B cell (primary cell): ENCODE results near the gene WFDC1. TPM values are rescaled to one million over a fixed set of nuclear protein-coding genes. Genes with fewer than 3 reads are reported as not detected.

Experiments
- ATAC-seq: fragments of 200-7000 bp; cut with Tn5 transposase; one replicate; pipeline ENCODE4 v1.10.0; 2021; ENCODE audit warnings: low read depth, mild to moderate bottlenecking, moderate number of reproducible peaks, moderate library complexity
- CTCF ChIA-PET: fragments of 350-600 bp; sonication (Branson Sonifier 250); formaldehyde crosslinking; loops from one replicate; lab custom pipeline; 2021; ENCODE audit warnings: antibody characterized with exemption, inconsistent platforms; lab: Charles Lee
- POLR2A ChIA-PET: fragments of 350-600 bp; sonication (Branson Sonifier 250); formaldehyde crosslinking; loops from one replicate; lab custom pipeline; 2021; ENCODE audit warnings: antibody characterized with exemption; lab: Charles Lee
- DNase-seq: peaks from one replicate; pipeline ENCODE4 v3.0.0; 2013
- H2AFZ ChIP-seq: 2 replicates; pipeline ENCODE4 v1.6.1; 2012; ENCODE audit warnings: mild to moderate bottlenecking, low read depth, low read length; ENCODE audit not compliant: insufficient read depth, poor library complexity, severe bottlenecking
- H3K27ac ChIP-seq, 2 donors: 1 replicate in 1 of 2; 2 replicates in 1 of 2; pipeline ENCODE4 v1.5.1; 2012 to 2013; ENCODE audit warnings: low read length in 2 of 2, mild to moderate bottlenecking in 2 of 2, moderate library complexity in 1 of 2
- H3K27me3 ChIP-seq, 4 experiments: fragments of 200-600 bp in 1 of 4; sonication (generic) in 1 of 4; replicated peaks in 1 of 4; 1 replicate in 2 of 4; 2 replicates in 2 of 4; pipeline versions ENCODE4 v1.6.1 to v1.7.0; 2013 to 2016; ENCODE audit warnings: low read length in 3 of 4, mild to moderate bottlenecking in 2 of 4, mixed read lengths in 1 of 4, moderate library complexity in 1 of 4; ENCODE audit not compliant: insufficient read depth in 4 of 4, control insufficient read depth in 3 of 4; ENCODE audit errors: control extremely low read depth in 1 of 4
- H3K36me3 ChIP-seq, 2 experiments: replicated peaks in 1 of 2; 1 replicate in 1 of 2; 2 replicates in 1 of 2; pipeline versions ENCODE4 v1.6.1 to v1.7.1; 2013; ENCODE audit warnings: low read length in 1 of 2; ENCODE audit not compliant: insufficient read depth in 2 of 2, control insufficient read depth in 1 of 2; ENCODE audit errors: control extremely low read depth in 1 of 2, extremely low read depth in 1 of 2
- H3K4me1 ChIP-seq, 2 donors: fragments of 200-600 bp in 1 of 2; sonication (generic) in 1 of 2; 1 replicate in 1 of 2; 2 replicates in 1 of 2; pipeline versions ENCODE4 v1.5.1 to v1.6.1; 2013 to 2017; ENCODE audit warnings: low read length in 2 of 2; ENCODE audit not compliant: control insufficient read depth in 2 of 2, insufficient read depth in 2 of 2
- H3K4me2 ChIP-seq: replicated peaks from 2 replicates; pipeline ENCODE3; 2012; ENCODE audit warnings: mild to moderate bottlenecking, low read depth, low read length; ENCODE audit not compliant: poor library complexity, severe bottlenecking
- H3K4me3 ChIP-seq, 5 experiments: fragments of 200-600 bp in 1 of 5; sonication (generic) in 1 of 5; 1 replicate in 3 of 5; 2 replicates in 2 of 5; pipeline versions ENCODE4 v1.5.1 to v1.7.0; 2011 to 2016; ENCODE audit warnings: low read length in 4 of 5, mild to moderate bottlenecking in 4 of 5, low read depth in 2 of 5, control low read depth in 1 of 5, moderate library complexity in 1 of 5; ENCODE audit not compliant: insufficient read depth in 1 of 5; ENCODE audit errors: control extremely low read depth in 1 of 5, extremely low read depth in 1 of 5
- H3K79me2 ChIP-seq: fragments of 200-600 bp; sonication (generic); one replicate; pipeline ENCODE4 v1.6.0; 2016; ENCODE audit warnings: low read length; ENCODE audit not compliant: control insufficient read depth, insufficient read depth
- H3K9ac ChIP-seq: fragments of 200-600 bp; sonication (generic); 2 replicates; pipeline ENCODE4 v1.6.1; 2017; ENCODE audit warnings: mild to moderate bottlenecking, low read length, moderate library complexity
- H3K9me3 ChIP-seq, 3 donors: one replicate each; pipeline versions ENCODE4 v1.6.1 to v1.7.1; 2013; ENCODE audit warnings: low read length in 2 of 3; ENCODE audit not compliant: control insufficient read depth in 2 of 3, insufficient read depth in 1 of 3; ENCODE audit errors: control extremely low read depth in 1 of 3
- H4K20me1 ChIP-seq: 2 replicates; pipeline ENCODE4 v1.6.0; 2012; ENCODE audit warnings: mild to moderate bottlenecking, low read length; ENCODE audit not compliant: insufficient read depth, control insufficient read depth, poor library complexity, severe bottlenecking
- H3K27ac Mint-ChIP-seq: one replicate; pipeline ENCODE4 v1.8.0; 2021; ENCODE audit warnings: mixed read lengths
- H3K27me3 Mint-ChIP-seq: one replicate; pipeline ENCODE4 v1.8.0; 2021; ENCODE audit warnings: mixed read lengths
- H3K4me1 Mint-ChIP-seq: one replicate; pipeline ENCODE4 v1.8.0; 2021; ENCODE audit warnings: mixed read lengths
- H3K4me3 Mint-ChIP-seq: one replicate; pipeline ENCODE4 v1.8.0; 2021; ENCODE audit warnings: mixed read lengths
- H3K9me3 Mint-ChIP-seq: one replicate; pipeline ENCODE4 v1.8.0; 2022; ENCODE audit warnings: mixed read lengths; ENCODE audit not compliant: insufficient read depth
- EZH2 ChIP-seq: IDR thresholded peaks from 2 replicates; pipeline ENCODE4 v1.6.1; 2012; ENCODE audit warnings: borderline replicate concordance, low read depth, mild to moderate bottlenecking, moderate library complexity, low read length; ENCODE audit not compliant: insufficient read depth, poor library complexity, severe bottlenecking
- WGBS: methylation state at CpG from one replicate; pipeline ENCODE4 v1.1.5; 2013; ENCODE audit warnings: missing lambda C conversion rate; ENCODE audit not compliant: insufficient coverage; 5-methylcytosine and 5-hydroxymethylcytosine counted together
- intact Hi-C: fragments of 100-400 bp; cut with micrococcal nuclease; formaldehyde crosslinking; loops from one replicate; pipeline ENCODE4 v1.10.0; 2022
- polyA plus RNA-seq: library from polyadenylated mRNA; depleted of rRNA; stranded (reverse); fragments of >200 nt; gene quantifications from 2 replicates; pipeline ENCODE4 v1.2.3, GENCODE V29; 2012
- total RNA-seq, 2 donors: library from RNA; stranded (reverse); fragments of 120-200 nt in 1 of 2; gene quantifications; 1 replicate in 1 of 2; 2 replicates in 1 of 2; pipeline versions ENCODE4 v1.2.3 to v1.2.4, GENCODE V29; 2013 to 2022
- TF ChIP-seq, protein P1 (sequence below): fragments of 200-600 bp; IDR thresholded peaks from one replicate; pipeline ENCODE4 v1.8.0; 2022; ENCODE audit warnings: antibody characterized with exemption, mild to moderate bottlenecking

Gene WFDC1
- total and polyA plus RNA-seq, 2 donors (not counting 1 experiment from before 2014, with no cell fraction given) = not detected

DNA sequence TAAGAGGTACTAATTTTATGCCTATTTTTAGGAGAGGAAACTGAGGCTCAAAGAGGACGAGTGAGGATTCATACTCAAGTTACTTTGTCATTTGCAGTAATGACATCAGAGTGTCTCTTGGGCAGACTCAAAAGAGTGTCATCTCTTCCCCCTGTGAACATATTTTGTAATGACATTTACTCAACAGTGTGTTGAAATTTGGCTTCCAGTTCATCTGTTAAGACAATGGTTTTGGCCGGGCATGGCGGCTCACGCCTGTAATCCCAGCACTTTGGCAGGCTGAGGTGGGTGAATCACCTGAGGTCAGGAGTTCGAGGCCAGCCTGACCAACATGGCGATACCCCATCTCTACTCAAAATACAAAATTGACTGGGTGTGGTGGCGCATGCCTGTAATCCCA, 28.9 kb downstream of the WFDC1 start:
- Mint-ChIP-seq H3K9me3 (peaks cover 2% of the 10 kb centered on the region), H3K4me3 (no peak overlapping the region), H3K27me3 (peaks cover 6% of the 10 kb centered on the region), H3K4me1 (no peaks in the 10 kb centered on the region), H3K27ac (no peak overlapping the region)
- H4K20me1 ChIP-seq = no peaks in the 10 kb centered on the region
- no peak overlapping the region for H2AFZ ChIP-seq
- TF ChIP-seq EZH2 = no peak
- TF ChIP-seq, protein P1, sequence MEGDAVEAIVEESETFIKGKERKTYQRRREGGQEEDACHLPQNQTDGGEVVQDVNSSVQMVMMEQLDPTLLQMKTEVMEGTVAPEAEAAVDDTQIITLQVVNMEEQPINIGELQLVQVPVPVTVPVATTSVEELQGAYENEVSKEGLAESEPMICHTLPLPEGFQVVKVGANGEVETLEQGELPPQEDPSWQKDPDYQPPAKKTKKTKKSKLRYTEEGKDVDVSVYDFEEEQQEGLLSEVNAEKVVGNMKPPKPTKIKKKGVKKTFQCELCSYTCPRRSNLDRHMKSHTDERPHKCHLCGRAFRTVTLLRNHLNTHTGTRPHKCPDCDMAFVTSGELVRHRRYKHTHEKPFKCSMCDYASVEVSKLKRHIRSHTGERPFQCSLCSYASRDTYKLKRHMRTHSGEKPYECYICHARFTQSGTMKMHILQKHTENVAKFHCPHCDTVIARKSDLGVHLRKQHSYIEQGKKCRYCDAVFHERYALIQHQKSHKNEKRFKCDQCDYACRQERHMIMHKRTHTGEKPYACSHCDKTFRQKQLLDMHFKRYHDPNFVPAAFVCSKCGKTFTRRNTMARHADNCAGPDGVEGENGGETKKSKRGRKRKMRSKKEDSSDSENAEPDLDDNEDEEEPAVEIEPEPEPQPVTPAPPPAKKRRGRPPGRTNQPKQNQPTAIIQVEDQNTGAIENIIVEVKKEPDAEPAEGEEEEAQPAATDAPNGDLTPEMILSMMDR = no peak
- H3K4me1 ChIP-seq = no peaks in the 10 kb centered on the region
- H3K4me2 ChIP-seq = no peak overlapping the region
- POLR2A ChIA-PET = no interaction called here
- no peaks in the 10 kb centered on the region for H3K27me3 ChIP-seq
- no peak for ATAC-seq
- intact Hi-C loops = no loop called here
- DNase-seq = no peak
- 100% methylated on average over 5 of the region's 7 CpGs for WGBS
- H3K4me3 ChIP-seq = no peak overlapping the region
- peaks cover 0 to 18% (median 0%) of the 10 kb centered on the region in 3 donors for H3K9me3 ChIP-seq
- CTCF ChIA-PET = no interaction called here
- no peaks in the 10 kb centered on the region for H3K36me3 ChIP-seq
- H3K9ac ChIP-seq = no peak overlapping the region
- H3K27ac ChIP-seq = no peak overlapping the region
- no peaks in the 10 kb centered on the region for H3K79me2 ChIP-seq

DNA sequence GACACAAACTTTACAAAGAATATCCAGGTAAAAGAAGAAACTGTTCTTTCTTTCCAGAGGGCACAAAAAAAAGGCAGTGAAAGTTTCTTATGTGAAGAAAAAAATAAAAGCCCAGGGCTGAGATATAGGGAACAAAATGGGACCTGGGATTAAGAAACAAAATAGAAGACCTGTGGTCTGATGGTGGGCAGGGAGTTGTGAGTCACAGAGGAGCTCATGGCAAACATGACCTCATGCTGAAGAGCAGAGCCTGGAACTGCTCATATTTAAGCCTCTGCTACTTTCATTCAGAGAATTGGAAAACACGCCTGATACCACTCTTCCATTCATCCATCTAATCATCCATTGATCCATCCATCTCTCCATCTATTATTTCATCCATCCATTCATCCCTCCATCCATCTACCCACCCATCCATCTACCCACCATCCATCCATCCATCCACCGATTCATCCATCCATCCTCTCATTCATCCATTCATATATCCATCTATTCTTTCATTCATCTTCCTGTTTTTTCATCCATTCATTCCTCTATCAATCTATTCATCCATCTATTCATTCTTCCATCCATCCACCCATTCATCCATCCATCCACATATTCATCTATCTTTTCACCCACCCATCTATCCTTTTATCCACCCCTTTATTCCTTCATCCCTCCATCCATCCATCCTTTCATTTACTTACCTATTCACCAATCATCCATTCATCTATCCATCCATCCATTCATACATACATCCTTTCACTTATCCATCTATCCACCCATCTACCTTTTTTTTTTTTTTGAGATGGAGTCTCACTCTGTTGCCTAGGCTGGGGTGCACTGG, 30.0 kb downstream of the WFDC1 start:
- Mint-ChIP-seq H3K27me3 (peaks cover 7% of the 10 kb centered on the region), H3K9me3 (no peaks in the 10 kb centered on the region), H3K4me3 (no peak overlapping the region), H3K4me1 (no peaks in the 10 kb centered on the region), H3K27ac (no peak overlapping the region)
- DNase-seq (no peak), ATAC-seq (no peak)
- Histone ChIP-seq H3K9me3 (peaks cover 0 to 10% (median 0%) of the 10 kb centered on the region in 3 donors), H3K79me2 (no peaks in the 10 kb centered on the region), H3K4me2 (no peak overlapping the region), H3K9ac (no peak overlapping the region), H3K4me1 (no peaks in the 10 kb centered on the region), H3K27ac (no peak overlapping the region), H2AFZ (no peak overlapping the region), H4K20me1 (no peaks in the 10 kb centered on the region), H3K27me3 (no peaks in the 10 kb centered on the region), H3K4me3 (no peak overlapping the region), H3K36me3 (no peaks in the 10 kb centered on the region)
- ChIA-PET POLR2A (no interaction called here), CTCF (no interaction called here)
- TF ChIP-seq, protein P1 = no peak
- TF ChIP-seq EZH2 = no peak
- 41% methylated on average over 2 of the region's 2 CpGs for WGBS
- intact Hi-C loops = no loop called here
